Gastrocnemius medialis (tissue), 4 donors: ENCODE results near the gene ABLIM3.

Experiments used
- POLR2A ChIP-seq, 2 donors: fragments of 450-650 bp; IDR thresholded peaks; one replicate each; pipeline ENCODE4 v1.6.1; 2017; ENCODE audit warnings: antibody characterized with exemption in 2 of 2, mild to moderate bottlenecking in 2 of 2, moderate library complexity in 2 of 2
- TF ChIP-seq, protein P1 (sequence below), 5 experiments: fragments of 450-650 bp in 3 of 5; fragments of 200-600 bp in 2 of 5; sonication (generic) in 2 of 5; IDR thresholded peaks in 4 of 5; conservative IDR thresholded peaks in 1 of 5; 1 replicate in 4 of 5; 2 replicates in 1 of 5; pipeline ENCODE4 v1.5.1; 2016 to 2019; ENCODE audit warnings: antibody characterized with exemption in 5 of 5, mild to moderate bottlenecking in 3 of 5, moderate library complexity in 3 of 5

DNA sequence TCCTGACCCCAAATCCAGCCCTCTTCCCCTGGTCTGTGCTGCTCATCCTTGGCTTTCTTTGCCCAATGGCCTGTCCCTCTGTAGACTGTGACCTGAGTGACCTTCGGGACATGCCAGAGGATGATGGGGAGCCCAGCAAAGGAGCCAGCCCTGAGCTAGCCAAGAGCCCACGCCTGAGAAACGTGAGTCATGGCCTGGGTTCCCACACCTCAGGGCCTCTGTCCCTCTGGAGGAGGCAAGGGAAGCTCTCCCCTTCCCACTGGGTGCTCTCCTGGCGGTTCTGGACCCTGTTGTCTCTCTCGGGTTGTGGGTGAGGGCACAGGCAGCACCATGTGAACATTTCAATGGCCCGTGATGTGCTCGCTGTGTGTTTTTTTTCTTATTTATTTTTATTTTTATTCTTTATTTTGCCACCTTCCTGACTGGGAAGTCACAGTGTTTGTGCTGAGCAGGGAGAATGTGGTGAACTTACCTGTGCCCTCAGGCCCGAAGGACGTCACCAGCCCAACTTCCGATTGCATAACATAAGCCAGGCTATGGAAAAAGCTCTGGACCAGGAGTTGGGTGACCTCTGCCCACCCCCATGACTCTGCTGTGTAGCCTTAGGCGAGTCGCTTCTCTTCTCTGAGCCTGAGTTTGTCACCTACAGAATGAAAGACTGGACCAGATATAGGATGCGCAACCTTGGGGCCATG is 159.9 kb downstream of the ABLIM3 start:
- TF ChIP-seq, protein P1, sequence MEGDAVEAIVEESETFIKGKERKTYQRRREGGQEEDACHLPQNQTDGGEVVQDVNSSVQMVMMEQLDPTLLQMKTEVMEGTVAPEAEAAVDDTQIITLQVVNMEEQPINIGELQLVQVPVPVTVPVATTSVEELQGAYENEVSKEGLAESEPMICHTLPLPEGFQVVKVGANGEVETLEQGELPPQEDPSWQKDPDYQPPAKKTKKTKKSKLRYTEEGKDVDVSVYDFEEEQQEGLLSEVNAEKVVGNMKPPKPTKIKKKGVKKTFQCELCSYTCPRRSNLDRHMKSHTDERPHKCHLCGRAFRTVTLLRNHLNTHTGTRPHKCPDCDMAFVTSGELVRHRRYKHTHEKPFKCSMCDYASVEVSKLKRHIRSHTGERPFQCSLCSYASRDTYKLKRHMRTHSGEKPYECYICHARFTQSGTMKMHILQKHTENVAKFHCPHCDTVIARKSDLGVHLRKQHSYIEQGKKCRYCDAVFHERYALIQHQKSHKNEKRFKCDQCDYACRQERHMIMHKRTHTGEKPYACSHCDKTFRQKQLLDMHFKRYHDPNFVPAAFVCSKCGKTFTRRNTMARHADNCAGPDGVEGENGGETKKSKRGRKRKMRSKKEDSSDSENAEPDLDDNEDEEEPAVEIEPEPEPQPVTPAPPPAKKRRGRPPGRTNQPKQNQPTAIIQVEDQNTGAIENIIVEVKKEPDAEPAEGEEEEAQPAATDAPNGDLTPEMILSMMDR (IDR thresholded peaks at IDR 0.05 in 4 of 5, conservative IDR thresholded peaks at IDR 0.05 in 1 of 5), result no peak
- no peak for TF ChIP-seq POLR2A (IDR thresholded peaks at IDR 0.05)
